ENCODE data around the gene MAGOH. TPM values are rescaled to one million over a fixed set of nuclear protein-coding genes. Genes with fewer than 3 reads are reported as not detected.

Gene MAGOH
- total RNA-seq, 2 donors from 2014 or later, result 9.5 to 21.8 TPM

- Histone ChIP-seq H3K36me3 (no peaks in the 10 kb centered on the region), H3K4me3 (no peak overlapping the region), H3K9me3 (no peaks in the 10 kb centered on the region), H3K4me1 (ENCODE audit: control insufficient read depth in 1 of 2, low read depth in 2 of 2) (peaks cover 5 to 16% of the 10 kb centered on the region in 2 donors), H3K27me3 (replicated peaks; ENCODE audit: insufficient read depth) (no peaks in the 10 kb centered on the region), H3K27ac (no peak overlapping the region)
- no peak for TF ChIP-seq CTCF (IDR thresholded peaks at IDR 0.05)
- DNase-seq (ENCODE audit: low spot score) (no peak), ATAC-seq (ENCODE audit: insufficient number of reproducible peaks, low FRiP score, low read depth) (no peak)
Observed at GRCh38 chr1:53180951-53181350, 57.4 kb downstream of the MAGOH start.

GRCh38 chr1:53180226-53180625 lies 58.1 kb downstream of the MAGOH start:
- Histone ChIP-seq H3K27ac (no peak overlapping the region), H3K36me3 (no peaks in the 10 kb centered on the region), H3K4me3 (no peak overlapping the region), H3K4me1 (ENCODE audit: control insufficient read depth in 1 of 2, low read depth in 2 of 2) (peaks cover 5 to 17% of the 10 kb centered on the region in 2 donors), H3K27me3 (replicated peaks; ENCODE audit: insufficient read depth) (no peaks in the 10 kb centered on the region), H3K9me3 (no peaks in the 10 kb centered on the region)
- no peak for TF ChIP-seq CTCF (IDR thresholded peaks at IDR 0.05)
- DNase-seq (ENCODE audit: low spot score) (no peak), ATAC-seq (ENCODE audit: insufficient number of reproducible peaks, low FRiP score, low read depth) (no peak)

Other genes starting within 250 kb of the MAGOH start
- gene PODN, start 176.3 kb downstream of the MAGOH start, total RNA-seq, result 100 to 1,000 TPM; 119 to 152 TPM
- 1 to 10 TPM in 1 of 2 donors, under 1 TPM in 1; 0.42 to 3.0 TPM for gene SLC1A7, start 95.9 kb downstream of the MAGOH start, total RNA-seq
- 10 to 100 TPM in 1 of 2 donors, 1 to 10 TPM in 1; 6.6 to 20.4 TPM for gene CPT2, start 41.7 kb downstream of the MAGOH start, total RNA-seq
- 10 to 100 TPM; 46.4 to 49.6 TPM for gene CZIB, start 17.9 kb downstream of the MAGOH start, total RNA-seq
- gene LRP8, start 89.6 kb upstream of the MAGOH start, total RNA-seq, result 10 to 100 TPM; 14.1 to 24.1 TPM
- gene DMRTB1, start 220.9 kb upstream of the MAGOH start, total RNA-seq, result not detected